ENCODE data around the gene COL27A1.

Gene COL27A1

GRCh38 chr9:114231719-114232449, 76.5 kb downstream of the COL27A1 start:
- Mint-ChIP-seq H3K27ac (no peak overlapping the region), H3K9me3 (no peaks in the 10 kb centered on the region), H3K4me3 (no peak overlapping the region), H3K27me3 (peaks cover 3% of the 10 kb centered on the region), H3K4me1 (ENCODE audit: low read depth) (peaks cover 2% of the 10 kb centered on the region), H3K36me3 (ENCODE audit: low read depth) (no peaks in the 10 kb centered on the region)
- DNase-seq: no peak

GRCh38 chr9:114233491-114234185, 78.3 kb downstream of the COL27A1 start:
- Mint-ChIP-seq H3K36me3 (ENCODE audit: low read depth) (no peaks in the 10 kb centered on the region), H3K27ac (no peak overlapping the region), H3K4me3 (no peak overlapping the region), H3K4me1 (ENCODE audit: low read depth) (peaks cover 2% of the 10 kb centered on the region), H3K27me3 (peaks cover 3% of the 10 kb centered on the region), H3K9me3 (no peaks in the 10 kb centered on the region)
- no peak for DNase-seq

DNA sequence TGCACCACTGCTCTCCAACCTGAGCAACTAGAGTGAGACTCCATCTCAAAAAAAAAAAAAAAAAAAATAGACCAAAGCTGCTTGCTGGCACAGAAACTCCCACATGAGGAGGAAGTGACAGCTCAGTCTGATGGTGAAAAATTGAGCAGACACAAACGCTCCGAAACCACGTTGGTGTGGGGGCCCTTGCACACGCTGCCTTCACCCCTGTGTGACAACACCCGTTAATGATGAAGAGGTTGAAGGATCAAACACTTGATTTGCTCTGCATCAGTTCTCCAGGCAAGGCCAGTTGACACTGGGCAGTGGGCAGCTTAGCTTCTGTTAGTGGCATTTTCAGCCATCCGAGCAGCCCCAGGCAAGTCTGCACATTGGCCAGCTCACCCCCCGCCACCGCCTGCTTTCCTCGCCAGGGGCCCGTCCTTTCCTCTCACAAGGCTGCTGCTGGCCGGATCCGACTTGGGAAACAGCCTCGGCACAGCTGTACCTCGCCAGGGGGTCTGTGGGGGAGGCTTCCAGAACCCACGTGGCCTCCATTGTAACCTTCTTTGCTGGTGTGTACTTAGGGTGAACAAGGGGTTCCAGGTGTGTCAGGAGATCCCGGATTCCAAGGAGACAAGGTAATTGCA, 79.8 kb downstream of the COL27A1 start:
- Mint-ChIP-seq H3K4me3 (no peak overlapping the region), H3K27me3 (peaks cover 3% of the 10 kb centered on the region), H3K27ac (no peak overlapping the region), H3K4me1 (ENCODE audit: low read depth) (peaks cover 2% of the 10 kb centered on the region), H3K36me3 (ENCODE audit: low read depth) (no peaks in the 10 kb centered on the region), H3K9me3 (no peaks in the 10 kb centered on the region)
- no peak for DNase-seq

GRCh38 chr9:114236391-114237138, 81.2 kb downstream of the COL27A1 start:
- DNase-seq: no peak
- Mint-ChIP-seq H3K4me3 (no peak overlapping the region), H3K27ac (no peak overlapping the region), H3K9me3 (no peaks in the 10 kb centered on the region), H3K36me3 (ENCODE audit: low read depth) (no peaks in the 10 kb centered on the region), H3K27me3 (peaks cover 3% of the 10 kb centered on the region), H3K4me1 (ENCODE audit: low read depth) (peaks cover 2% of the 10 kb centered on the region)

DNA sequence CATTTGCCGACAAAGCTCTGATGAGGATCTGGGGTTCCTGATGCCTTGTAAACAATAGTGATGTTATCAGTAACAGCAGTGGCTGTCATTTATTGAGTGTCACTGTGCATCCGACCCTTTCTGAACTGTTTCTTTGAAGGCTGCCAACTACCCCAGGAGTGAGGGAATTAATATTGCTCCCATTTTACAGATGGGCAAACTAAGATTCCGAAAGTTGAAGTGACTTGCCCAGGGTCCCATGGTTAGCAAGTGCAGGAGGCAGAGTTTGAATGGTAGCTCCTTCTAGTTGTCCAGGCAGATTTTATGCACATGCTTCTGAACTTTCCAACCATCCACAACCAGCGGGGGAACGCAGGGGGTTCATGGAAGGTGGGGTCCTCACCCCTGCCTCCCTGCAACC, 81.9 kb downstream of the COL27A1 start:
- Mint-ChIP-seq H3K36me3 (ENCODE audit: low read depth) (no peaks in the 10 kb centered on the region), H3K9me3 (no peaks in the 10 kb centered on the region), H3K27ac (no peak overlapping the region), H3K4me3 (no peak overlapping the region), H3K27me3 (peaks cover 3% of the 10 kb centered on the region), H3K4me1 (ENCODE audit: low read depth) (peaks cover 2% of the 10 kb centered on the region)
- DNase-seq: no peak

DNA sequence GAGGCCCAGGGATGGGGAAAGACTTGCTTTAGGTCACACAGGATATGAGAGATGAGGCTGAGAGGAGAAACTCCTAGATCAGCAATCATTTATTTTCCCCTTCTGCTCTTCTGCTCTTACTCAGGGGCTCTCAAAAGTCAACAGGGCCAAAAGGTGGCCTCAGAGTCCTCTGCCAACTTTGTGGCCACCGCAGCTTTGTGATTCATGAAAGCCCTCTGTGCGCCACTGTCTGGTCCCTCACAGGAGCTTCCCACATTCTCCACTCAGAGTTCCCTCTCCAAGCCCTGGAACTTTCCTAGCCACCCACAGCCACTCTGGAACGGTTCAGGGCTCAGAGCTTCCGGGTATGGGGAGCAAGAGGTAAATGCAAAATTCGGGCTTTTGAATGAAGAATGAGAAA, 82.4 kb downstream of the COL27A1 start:
- Mint-ChIP-seq H3K4me1 (ENCODE audit: low read depth) (peaks cover 2% of the 10 kb centered on the region), H3K36me3 (ENCODE audit: low read depth) (no peaks in the 10 kb centered on the region), H3K27ac (no peak overlapping the region), H3K27me3 (peaks cover 3% of the 10 kb centered on the region), H3K4me3 (no peak overlapping the region), H3K9me3 (no peaks in the 10 kb centered on the region)
- DNase-seq: no peak

DNA sequence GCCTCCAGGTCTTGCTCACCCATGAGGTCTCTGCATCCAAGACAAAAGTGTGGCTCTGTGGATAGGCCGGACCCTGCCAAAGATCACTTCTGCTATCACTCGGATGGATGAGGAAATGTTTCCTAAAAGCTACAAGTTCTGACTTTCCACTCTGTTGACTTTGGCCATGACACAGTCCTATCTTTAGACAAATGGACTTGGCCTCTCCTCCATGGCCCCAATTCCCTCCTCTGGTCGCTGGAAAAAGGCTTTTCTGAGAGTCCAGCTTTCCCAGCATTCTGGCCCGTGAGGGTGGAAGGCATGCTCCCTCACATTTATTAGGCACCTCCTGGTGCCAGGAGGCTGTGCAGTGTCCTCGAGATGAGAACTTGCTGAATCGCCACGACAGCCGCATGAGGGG, 83.1 kb downstream of the COL27A1 start:
- no peaks in the 10 kb centered on the region for H3K9me3 Mint-ChIP-seq
- H3K36me3 Mint-ChIP-seq (ENCODE audit: low read depth): no peaks in the 10 kb centered on the region
- H3K27ac Mint-ChIP-seq: no peak overlapping the region
- DNase-seq: no peak
- peaks cover 2% of the 10 kb centered on the region for H3K4me1 Mint-ChIP-seq (ENCODE audit: low read depth)
- H3K27me3 Mint-ChIP-seq: peaks cover 3% of the 10 kb centered on the region
- H3K4me3 Mint-ChIP-seq: no peak overlapping the region

GRCh38 chr9:114238891-114239875, 83.8 kb downstream of the COL27A1 start:
- H3K27me3 Mint-ChIP-seq: peaks cover 3% of the 10 kb centered on the region
- no peak overlapping the region for H3K27ac Mint-ChIP-seq
- H3K4me1 Mint-ChIP-seq (ENCODE audit: low read depth): peaks cover 2% of the 10 kb centered on the region
- no peaks in the 10 kb centered on the region for H3K9me3 Mint-ChIP-seq
- no peaks in the 10 kb centered on the region for H3K36me3 Mint-ChIP-seq (ENCODE audit: low read depth)
- no peak for DNase-seq
- no peak overlapping the region for H3K4me3 Mint-ChIP-seq

DNA sequence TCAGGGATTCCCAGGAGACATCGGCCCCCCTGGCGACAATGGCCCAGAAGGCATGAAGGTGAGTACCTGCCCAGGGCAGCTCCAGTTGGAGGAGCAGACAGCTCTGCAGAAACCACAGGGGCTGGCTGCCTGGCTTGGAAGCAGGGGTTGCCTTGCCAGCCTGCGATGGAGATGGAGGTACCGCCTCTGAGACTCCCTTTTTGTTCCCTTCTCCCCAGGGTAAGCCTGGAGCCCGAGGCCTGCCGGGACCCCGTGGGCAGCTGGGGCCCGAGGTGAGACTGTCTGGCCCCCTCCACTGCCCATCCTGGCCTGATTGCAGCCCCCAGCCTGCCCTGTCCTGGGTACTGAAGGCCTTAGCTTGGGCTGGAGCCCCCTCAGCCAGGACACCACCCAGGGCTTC, 84.9 kb downstream of the COL27A1 start:
- Mint-ChIP-seq H3K9me3 (no peaks in the 10 kb centered on the region), H3K27ac (no peak overlapping the region), H3K4me1 (ENCODE audit: low read depth) (no peaks in the 10 kb centered on the region), H3K27me3 (no peaks in the 10 kb centered on the region), H3K36me3 (ENCODE audit: low read depth) (no peaks in the 10 kb centered on the region), H3K4me3 (no peak overlapping the region)
- no peak for DNase-seq

GRCh38 chr9:114240647-114241558, 85.6 kb downstream of the COL27A1 start:
- Mint-ChIP-seq H3K4me1 (ENCODE audit: low read depth) (no peaks in the 10 kb centered on the region), H3K4me3 (no peak overlapping the region), H3K27ac (no peak overlapping the region), H3K9me3 (no peaks in the 10 kb centered on the region), H3K27me3 (no peaks in the 10 kb centered on the region), H3K36me3 (ENCODE audit: low read depth) (no peaks in the 10 kb centered on the region)
- no peak for DNase-seq

DNA sequence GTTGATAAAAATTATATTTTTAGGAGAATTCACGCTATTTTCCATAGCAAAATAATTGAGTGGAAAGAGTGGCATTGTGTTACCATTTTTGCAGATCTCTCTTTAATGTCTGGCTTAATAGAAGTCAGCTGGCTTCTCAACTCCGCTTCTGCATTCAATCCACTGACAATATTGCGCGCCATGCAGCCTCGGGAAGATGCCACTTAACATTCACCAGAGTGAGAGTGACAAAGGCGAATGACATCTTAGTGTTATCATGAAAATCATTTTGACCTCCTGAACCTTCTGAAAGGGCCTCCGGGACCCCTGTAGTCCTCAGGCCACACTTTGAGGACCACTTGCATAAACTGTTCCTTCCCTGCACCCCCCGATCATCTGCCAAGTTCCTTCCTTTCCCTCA, 87.5 kb downstream of the COL27A1 start:
- DNase-seq: no peak
- no peaks in the 10 kb centered on the region for H3K36me3 Mint-ChIP-seq (ENCODE audit: low read depth)

DNA sequence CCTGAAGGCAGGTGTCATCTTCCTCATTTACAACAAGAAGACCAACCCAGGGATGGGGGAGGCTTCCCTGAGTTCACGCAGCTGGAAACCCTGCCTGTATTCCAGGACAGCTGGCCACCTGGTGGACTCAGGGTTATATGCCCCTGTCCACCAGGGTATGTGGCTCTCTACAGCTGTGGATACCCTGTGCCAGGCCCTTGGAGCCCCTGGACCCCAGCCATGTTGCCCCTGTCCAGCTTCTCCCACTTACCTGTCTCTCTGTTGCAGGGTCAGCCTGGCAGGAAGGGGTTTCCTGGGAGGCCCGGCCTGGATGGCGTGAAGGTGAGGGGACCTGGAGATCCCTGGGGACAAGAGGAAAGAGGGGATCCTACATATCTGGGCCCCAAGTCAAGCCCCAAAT, 87.9 kb downstream of the COL27A1 start:
- Mint-ChIP-seq H3K4me3 (no peak overlapping the region), H3K27ac (no peak overlapping the region), H3K36me3 (ENCODE audit: low read depth) (no peaks in the 10 kb centered on the region), H3K9me3 (no peaks in the 10 kb centered on the region), H3K27me3 (no peaks in the 10 kb centered on the region), H3K4me1 (ENCODE audit: low read depth) (no peaks in the 10 kb centered on the region)
- DNase-seq: no peak

More for the DNA sequence above, 87.5 kb downstream of the COL27A1 start:
- Mint-ChIP-seq H3K9me3 (no peaks in the 10 kb centered on the region), H3K4me3 (no peak overlapping the region), H3K27ac (no peak overlapping the region), H3K27me3 (no peaks in the 10 kb centered on the region), H3K4me1 (ENCODE audit: low read depth) (no peaks in the 10 kb centered on the region)

- Mint-ChIP-seq H3K4me1 (ENCODE audit: low read depth) (no peaks in the 10 kb centered on the region), H3K27me3 (no peaks in the 10 kb centered on the region), H3K36me3 (ENCODE audit: low read depth) (no peaks in the 10 kb centered on the region), H3K4me3 (no peak overlapping the region), H3K27ac (no peak overlapping the region), H3K9me3 (no peaks in the 10 kb centered on the region)
- no peak for DNase-seq
These were observed 89.2 kb downstream of the COL27A1 start for GRCh38 chr9:114244570-114244969.
